Measurements from ENCODE around the gene ABLIM1.
A peak's percentile ranks its signal among the peaks of the same experiment; 100 is the strongest.

ABLIM1 gene

DNA sequence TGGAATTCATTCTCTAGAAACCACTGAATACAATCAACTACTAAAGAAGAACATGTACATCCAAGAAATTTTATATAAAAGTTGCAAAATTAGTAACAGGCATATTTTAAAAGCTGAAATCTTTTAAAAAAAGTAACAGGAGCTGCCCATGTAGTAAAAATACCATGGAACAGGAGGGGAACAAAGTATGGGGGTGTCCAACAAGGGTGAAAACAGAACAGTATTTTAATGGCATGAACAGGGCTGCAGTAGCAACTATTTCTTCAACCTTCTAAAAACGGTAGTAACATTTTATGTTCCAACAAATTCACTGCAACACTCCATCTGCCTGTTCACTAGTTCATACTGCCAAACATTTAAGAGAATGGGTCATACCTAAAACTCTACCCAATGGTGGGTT lies 77.0 kb downstream of the ABLIM1 start:
- no peak for DNase-seq (ENCODE audit: low spot score)

- DNase-seq (ENCODE audit: low spot score) = peak; percentile 80
These were observed 80.9 kb downstream of the ABLIM1 start for GRCh38 chr10:114577133-114577532.

- no peak for DNase-seq (ENCODE audit: low spot score)
These were observed 81.4 kb downstream of the ABLIM1 start for GRCh38 chr10:114576716-114577115.

GRCh38 chr10:114576132-114576487 lies 82.0 kb downstream of the ABLIM1 start:
- DNase-seq (ENCODE audit: low spot score) = no peak

GRCh38 chr10:114575417-114576131 lies 82.5 kb downstream of the ABLIM1 start:
- no peak for DNase-seq (ENCODE audit: low spot score)

GRCh38 chr10:114573330-114574045 lies 84.6 kb downstream of the ABLIM1 start:
- DNase-seq (ENCODE audit: low spot score) = no peak

DNA sequence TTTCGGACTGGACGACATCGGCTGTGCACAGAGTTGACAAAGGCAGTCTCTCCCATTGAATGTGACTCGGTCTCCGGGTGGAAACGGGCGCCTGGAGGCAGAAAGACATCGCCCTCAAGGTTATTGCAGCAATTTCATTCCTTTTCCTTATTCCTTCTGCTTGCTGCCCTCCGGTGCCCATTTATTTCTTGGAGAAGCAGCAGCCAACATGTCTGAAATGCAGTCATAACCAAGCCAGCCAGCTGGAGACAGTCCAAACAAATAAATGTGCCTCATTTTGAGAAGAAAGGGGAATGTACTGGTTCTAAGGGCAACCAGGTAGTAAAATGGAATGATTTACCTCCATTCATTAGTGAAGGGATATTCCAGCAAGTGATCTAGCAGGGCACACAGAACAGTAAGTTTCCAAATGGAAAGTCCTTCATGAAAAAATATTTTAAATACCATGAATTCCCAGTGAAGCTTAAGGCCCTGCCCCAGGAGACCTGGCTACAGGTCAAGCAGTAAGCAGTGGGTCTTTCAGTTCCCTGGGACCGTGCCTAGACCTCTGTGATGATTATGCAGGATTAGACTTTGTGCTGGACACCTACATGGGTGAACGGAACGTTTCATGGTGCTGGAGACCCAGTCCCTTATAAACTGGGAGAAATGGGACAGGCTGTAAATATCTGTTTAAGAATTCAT lies 86.6 kb downstream of the ABLIM1 start:
- no peak for DNase-seq (ENCODE audit: low spot score)

DNA sequence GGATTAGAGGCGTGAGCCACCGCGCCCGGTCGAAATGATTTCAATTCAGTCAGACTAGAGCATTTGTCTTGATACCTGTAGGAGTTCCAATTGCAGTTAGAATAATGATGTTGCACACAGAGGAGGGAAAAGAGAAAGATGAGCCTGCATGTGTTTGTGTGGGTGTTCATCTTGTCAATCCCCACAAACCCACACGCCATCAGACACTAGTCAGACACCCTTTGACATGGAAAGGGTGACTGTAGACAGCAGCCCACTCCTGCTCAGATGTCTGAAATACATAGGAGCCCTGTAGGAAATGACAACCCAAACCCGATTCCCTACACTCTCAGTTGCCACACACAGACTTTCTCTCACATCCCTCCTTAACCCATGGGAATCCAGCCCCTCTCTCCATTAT lies 92.0 kb downstream of the ABLIM1 start:
- no peak for DNase-seq (ENCODE audit: low spot score)

GRCh38 chr10:114565066-114565465 lies 93.0 kb downstream of the ABLIM1 start:
- peak; percentile 52 for DNase-seq (ENCODE audit: low spot score)

DNA sequence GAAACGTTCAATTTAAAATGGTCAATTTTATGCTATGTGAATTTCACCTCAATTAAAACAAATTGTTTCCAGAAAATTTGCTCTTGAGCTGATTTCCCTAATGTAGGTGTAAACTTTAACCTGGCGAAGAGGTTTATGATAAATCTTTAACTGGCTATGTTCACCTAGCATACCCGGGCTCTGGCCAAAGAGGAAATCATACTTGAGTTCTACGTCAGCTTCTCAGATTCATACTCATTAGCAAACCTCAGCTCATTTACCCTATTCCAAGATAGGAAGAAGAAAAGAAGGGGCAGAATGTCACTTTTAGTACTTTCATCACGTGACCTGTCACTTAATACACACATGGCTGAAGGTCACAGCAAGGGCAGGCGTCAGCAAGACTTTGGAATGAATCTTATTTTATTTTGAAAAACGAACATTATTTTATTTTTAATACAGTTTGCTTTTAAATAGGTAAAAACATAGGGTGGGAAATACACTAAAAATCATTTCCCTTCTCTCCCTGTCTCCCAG lies 97.0 kb downstream of the ABLIM1 start:
- DNase-seq (ENCODE audit: low spot score) = no peak

GRCh38 chr10:114560144-114560543 lies 97.9 kb downstream of the ABLIM1 start:
- DNase-seq (ENCODE audit: low spot score) = no peak

GRCh38 chr10:114559636-114560035 lies 98.4 kb downstream of the ABLIM1 start:
- no peak for DNase-seq (ENCODE audit: low spot score)

GRCh38 chr10:114557854-114558253 lies 100.2 kb downstream of the ABLIM1 start:
- no peak for DNase-seq (ENCODE audit: low spot score)

DNA sequence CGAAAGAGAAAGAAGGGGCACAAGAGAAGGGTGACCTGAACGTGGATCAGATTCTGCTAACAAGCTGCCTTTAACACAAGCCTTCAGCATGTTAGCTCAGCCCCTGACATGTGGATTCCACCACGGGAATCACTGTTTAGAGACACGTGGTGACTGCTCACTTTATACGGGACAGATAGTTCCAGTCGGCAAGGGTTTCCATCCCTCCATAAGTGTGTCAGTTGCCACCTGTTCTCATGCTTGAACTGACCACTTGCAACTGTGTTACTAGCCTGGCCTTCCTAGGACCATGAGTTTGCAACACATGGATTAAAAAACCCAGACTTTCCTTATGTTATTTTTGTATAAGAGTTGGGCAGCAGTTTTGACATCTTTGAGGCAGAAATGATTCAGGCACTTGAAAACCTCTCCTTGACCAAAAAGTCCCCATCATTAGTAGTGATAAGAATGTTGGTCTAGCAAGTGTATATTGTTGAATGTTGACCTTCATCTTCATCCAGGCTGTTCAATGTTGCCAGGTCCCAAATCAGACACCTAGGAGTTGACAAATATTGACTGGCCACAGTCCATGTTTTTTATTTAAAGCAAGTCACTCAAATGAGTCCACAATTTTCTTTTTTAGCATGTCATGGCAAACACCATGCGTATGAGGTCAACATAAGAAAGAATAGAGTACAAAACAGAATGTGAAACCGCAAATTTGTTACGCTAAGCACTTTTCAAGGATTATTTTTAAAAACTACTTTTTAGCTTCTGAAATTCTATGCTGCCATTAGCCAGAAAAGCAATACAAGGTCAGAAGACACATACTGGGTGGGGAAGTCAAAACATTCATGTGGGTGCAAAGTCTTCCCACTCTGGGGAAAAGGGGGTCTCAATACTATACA lies 101.6 kb downstream of the ABLIM1 start:
- no peak for DNase-seq (ENCODE audit: low spot score)

GRCh38 chr10:114553436-114553835 lies 104.6 kb downstream of the ABLIM1 start:
- no peak for DNase-seq (ENCODE audit: low spot score)

DNA sequence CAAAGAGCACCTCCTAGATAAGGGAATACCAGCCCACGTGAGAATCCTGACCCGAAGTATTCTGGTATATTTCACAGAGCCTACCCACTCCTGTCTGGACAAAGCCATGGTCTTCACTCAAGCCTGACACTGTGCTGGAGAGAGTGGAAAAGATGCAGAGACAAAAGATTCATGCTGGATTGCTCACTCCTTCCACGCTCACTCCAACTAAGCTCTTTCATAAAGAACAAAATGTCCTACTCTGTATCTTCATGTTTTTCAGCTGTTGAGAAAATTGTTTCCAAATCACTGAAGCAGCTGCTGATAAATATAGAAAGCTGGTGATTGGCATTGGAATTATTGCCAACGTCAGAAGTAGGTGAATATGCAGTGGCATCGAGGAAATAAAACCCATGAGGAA lies 106.0 kb downstream of the ABLIM1 start:
- no peak for DNase-seq (ENCODE audit: low spot score)

DNA sequence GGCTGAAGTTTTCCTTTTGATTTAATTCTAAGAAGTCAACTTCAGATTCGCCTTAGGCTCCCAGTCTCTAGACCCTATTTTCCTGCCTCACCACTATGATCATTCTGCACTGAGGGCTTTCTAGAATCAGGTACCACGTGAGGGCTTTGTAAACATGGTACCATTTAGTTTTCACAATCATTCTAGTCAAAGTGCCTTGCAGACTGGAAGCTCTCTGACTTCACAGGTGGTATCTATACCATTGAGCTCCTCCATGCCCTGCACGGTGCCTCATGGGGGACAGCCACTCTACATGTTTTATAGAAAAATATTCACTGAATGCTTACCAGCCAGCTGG lies 106.5 kb downstream of the ABLIM1 start:
- no peak for DNase-seq (ENCODE audit: low spot score)

GRCh38 chr10:114550756-114551635 lies 107.1 kb downstream of the ABLIM1 start:
- DNase-seq (ENCODE audit: low spot score) = peak; percentile 38

DNA sequence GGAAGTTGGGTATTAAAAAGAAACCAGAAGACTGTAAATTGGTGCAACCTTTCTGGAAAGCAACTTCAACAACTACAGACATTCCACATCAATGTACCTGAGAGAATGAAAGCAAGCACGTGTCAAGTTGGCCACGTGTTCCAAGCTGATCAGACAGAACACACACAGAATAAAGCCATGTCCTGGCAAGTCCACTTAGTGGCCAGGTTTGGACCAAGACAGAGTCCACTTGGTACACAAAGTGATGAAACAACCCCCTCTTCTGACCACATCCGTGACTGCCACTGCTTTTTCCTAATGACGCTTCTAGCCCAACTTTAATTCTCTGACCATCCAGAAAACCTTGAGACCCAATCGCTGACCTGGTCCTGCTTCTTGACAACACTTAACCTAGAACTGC lies 109.4 kb downstream of the ABLIM1 start:
- peak; percentile 62 for DNase-seq (ENCODE audit: low spot score)

- no peak for DNase-seq (ENCODE audit: low spot score)
These were observed 110.6 kb downstream of the ABLIM1 start for GRCh38 chr10:114547514-114547913.

DNA sequence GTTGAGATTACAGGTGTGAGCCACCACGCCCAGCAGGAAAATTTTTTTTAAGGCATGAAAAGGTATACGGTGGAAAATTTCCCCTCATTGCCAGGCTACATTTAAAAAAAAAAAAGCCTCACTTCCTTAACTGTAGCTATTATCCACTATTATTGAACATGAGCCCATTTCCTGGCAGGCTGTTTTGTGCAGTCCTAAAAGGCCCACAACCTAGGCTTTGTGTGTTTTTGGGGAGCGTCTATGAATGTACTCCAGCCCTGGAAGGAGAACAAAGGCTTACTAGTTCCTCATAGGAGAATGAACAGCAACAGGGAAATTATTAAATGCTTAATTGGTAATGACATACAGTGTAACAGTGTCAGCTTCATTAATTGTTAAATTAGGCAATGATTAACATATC lies 111.0 kb downstream of the ABLIM1 start:
- no peak for DNase-seq (ENCODE audit: low spot score)
